ENCODE results near the gene GABRR3.

Gene GABRR3

GRCh38 chr3:98038286-98038685, 3.2 kb upstream of the GABRR3 start:
- no peak for DNase-seq (ENCODE audit: low read depth)
- no peak for TF ChIP-seq CTCF (IDR thresholded peaks at IDR 0.05; ENCODE audit: control insufficient read depth, insufficient read depth, low read depth, low read length, missing control alignments)
- H3K4me3 ChIP-seq (ENCODE audit: control insufficient read depth, low read depth, low read length), result no peak overlapping the region

GRCh38 chr3:98034486-98034885, 629 bp downstream of the GABRR3 start:
- TF ChIP-seq CTCF (IDR thresholded peaks at IDR 0.05; ENCODE audit: control insufficient read depth, insufficient read depth, low read depth, low read length, missing control alignments), result no peak
- no peak overlapping the region for H3K4me3 ChIP-seq (ENCODE audit: control insufficient read depth, low read depth, low read length)
- DNase-seq (ENCODE audit: low read depth), result no peak

- TF ChIP-seq CTCF (IDR thresholded peaks at IDR 0.05; ENCODE audit: control insufficient read depth, insufficient read depth, low read depth, low read length, missing control alignments), result no peak
- H3K4me3 ChIP-seq (ENCODE audit: control insufficient read depth, low read depth, low read length), result no peak overlapping the region
- no peak for DNase-seq (ENCODE audit: low read depth)
Measured at GRCh38 chr3:98034036-98034435, 1.1 kb downstream of the GABRR3 start.

- DNase-seq (ENCODE audit: low read depth), result no peak
- H3K4me3 ChIP-seq (ENCODE audit: control insufficient read depth, low read depth, low read length), result no peak overlapping the region
- TF ChIP-seq CTCF (IDR thresholded peaks at IDR 0.05; ENCODE audit: control insufficient read depth, insufficient read depth, low read depth, low read length, missing control alignments), result no peak
Measured at GRCh38 chr3:98032904-98033303, 2.2 kb downstream of the GABRR3 start.

- H3K4me3 ChIP-seq (ENCODE audit: control insufficient read depth, low read depth, low read length), result no peak overlapping the region
- DNase-seq (ENCODE audit: low read depth), result no peak
- no peak for TF ChIP-seq CTCF (IDR thresholded peaks at IDR 0.05; ENCODE audit: control insufficient read depth, insufficient read depth, low read depth, low read length, missing control alignments)
Measured at GRCh38 chr3:98032265-98032664, 2.9 kb downstream of the GABRR3 start.

- no peak overlapping the region for H3K4me3 ChIP-seq (ENCODE audit: control insufficient read depth, low read depth, low read length)
- DNase-seq (ENCODE audit: low read depth), result no peak
- TF ChIP-seq CTCF (IDR thresholded peaks at IDR 0.05; ENCODE audit: control insufficient read depth, insufficient read depth, low read depth, low read length, missing control alignments), result no peak
Measured at GRCh38 chr3:98029083-98029482, 6.0 kb downstream of the GABRR3 start.

GRCh38 chr3:98027085-98027446, 8.0 kb downstream of the GABRR3 start:
- H3K4me3 ChIP-seq (ENCODE audit: control insufficient read depth, low read depth, low read length), result no peak overlapping the region
- no peak for DNase-seq (ENCODE audit: low read depth)
- no peak for TF ChIP-seq CTCF (IDR thresholded peaks at IDR 0.05; ENCODE audit: control insufficient read depth, insufficient read depth, low read depth, low read length, missing control alignments)

All from AG09309 (cell line).